NCI-H1105 treated with DMSO at 0.1 percent for 48 hours (cell line): ENCODE data around the gene DKK2.

Source experiments
- DNase-seq: peaks from one replicate; lab custom pipeline; 2025; lab: John Stamatoyannopoulos, UW

DKK2 gene

DNA sequence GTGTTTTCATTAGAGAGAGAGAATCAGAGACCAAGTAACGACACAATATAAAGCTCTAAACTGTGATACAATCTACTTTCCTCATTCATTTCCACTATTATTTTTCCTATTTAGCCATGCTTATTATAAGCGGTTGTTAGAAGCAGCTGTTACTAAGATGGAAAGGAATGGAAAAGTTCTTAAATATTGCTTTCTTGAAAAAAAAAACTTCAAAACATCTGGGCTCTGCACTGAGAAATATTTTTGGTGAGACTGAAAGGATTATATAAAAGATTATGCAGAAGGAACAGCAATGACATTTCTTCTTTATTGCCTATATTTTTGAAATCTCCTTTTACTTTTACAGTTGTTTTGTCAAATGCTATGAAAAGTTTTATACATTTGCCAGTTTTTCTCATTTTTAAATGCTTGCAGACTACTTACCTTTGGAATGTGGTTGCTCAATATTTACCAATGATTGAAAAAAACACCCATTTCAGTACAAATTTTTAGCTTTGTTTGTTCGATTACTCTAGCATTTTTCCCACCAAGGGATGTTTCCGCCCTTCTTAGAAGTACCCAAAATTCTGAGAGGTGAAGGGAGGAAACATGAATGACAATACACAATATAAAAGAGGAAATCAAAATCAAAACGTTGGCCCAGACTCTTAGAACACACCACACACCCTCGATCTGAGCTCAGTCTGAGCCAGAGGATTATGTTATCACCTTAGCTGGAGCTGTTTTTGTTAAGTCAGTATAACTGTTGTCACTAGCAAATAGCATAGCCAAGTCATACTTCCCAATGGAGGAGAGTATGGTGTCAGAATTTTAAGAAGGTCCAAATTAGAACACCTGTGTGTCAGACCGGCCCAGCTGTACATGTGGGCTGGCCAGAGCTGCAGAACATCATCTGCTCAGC is 18.4 kb downstream of the DKK2 start:
- no peak for DNase-seq

GRCh38 chr4:107011312-107011711 is 24.8 kb downstream of the DKK2 start:
- no peak for DNase-seq

DNA sequence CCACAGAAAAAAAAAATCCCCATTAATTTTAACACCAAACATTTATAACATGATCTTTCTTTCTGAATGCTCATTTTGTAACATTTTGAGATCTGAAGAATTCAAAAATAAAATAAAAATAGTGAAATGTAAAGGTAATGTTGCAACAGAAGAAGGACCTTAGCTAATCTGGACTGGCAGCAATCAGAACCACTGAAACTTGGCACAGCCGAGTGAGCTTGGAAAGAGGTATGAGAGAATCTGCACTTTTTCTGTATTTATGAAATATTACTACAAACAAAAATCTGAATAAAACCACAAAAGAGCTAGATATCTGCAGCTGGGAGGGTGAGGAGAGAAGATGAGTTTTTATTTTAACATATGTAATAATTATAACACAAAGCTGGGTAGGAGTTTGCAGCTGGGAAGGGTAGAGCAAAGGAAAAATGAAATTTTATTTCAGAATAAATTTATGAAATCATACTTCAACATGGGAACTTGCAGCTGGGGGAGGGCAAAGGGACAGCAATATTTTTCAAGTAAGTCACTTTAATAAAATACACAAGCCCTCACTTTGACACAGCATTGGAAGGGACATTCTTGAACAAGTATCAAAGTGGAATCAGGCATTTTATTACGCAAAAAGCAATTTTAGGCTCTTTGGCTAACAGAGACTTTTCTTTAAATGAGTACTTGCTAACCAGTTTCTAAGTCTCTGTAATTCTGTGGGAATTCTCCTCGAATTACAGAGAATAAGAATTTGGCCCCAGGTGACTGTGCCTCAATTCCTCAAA is 26.7 kb downstream of the DKK2 start:
- DNase-seq = no peak

DNA sequence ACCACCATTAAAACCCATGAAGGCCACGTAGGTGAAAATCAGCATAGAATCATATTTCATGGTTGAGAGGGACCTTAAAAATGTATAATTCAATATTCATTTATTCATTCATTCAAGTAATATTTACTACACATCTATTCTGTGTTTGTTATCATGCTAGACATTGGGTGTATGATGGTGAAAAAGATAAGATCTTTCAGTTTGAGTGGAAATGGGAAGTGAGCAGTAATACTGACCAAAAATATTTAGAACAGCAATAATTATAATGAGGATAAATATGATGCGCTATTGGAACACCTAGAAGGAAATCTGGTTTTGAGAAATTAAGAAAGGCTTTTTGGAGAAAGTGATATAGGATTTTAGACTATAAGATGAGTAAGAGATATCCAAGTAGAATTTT is 28.0 kb downstream of the DKK2 start:
- no peak for DNase-seq

- no peak for DNase-seq
Measured at GRCh38 chr4:107006218-107006617, 29.9 kb downstream of the DKK2 start.

- DNase-seq = no peak
Measured at GRCh38 chr4:106996490-106996889, 39.6 kb downstream of the DKK2 start.

- DNase-seq = no peak
Measured at GRCh38 chr4:106993827-106994226, 42.3 kb downstream of the DKK2 start.

GRCh38 chr4:106987311-106987710 is 48.8 kb downstream of the DKK2 start:
- DNase-seq = no peak

GRCh38 chr4:106986486-106986885 is 49.6 kb downstream of the DKK2 start:
- peak; percentile 44 for DNase-seq

- DNase-seq = no peak
Measured at GRCh38 chr4:106985830-106986229, 50.3 kb downstream of the DKK2 start.

DNA sequence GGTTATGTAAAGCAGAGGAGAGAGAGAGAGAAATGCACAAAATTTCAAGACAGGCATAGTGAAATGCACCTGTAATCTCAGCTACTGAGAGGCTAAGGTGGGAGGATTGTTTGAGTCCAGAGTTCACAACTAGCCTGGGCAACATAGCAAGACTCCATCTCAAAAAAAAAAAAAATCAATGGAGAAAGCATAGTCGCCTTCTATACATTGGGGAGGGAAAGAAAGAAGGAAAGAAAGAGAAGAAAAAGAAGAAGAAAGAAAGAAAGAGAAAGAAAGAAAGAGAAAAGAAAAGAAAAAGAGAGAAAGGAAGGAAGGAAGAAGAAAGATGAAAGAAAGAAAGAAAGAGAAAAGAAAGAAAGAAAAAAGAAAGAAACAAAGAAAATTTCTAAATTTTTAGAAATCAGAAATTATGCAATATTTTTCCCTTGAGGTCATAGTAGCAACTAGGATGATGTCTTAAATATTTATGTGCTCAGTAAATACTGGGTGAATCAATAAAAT is 53.4 kb downstream of the DKK2 start:
- no peak for DNase-seq

DNA sequence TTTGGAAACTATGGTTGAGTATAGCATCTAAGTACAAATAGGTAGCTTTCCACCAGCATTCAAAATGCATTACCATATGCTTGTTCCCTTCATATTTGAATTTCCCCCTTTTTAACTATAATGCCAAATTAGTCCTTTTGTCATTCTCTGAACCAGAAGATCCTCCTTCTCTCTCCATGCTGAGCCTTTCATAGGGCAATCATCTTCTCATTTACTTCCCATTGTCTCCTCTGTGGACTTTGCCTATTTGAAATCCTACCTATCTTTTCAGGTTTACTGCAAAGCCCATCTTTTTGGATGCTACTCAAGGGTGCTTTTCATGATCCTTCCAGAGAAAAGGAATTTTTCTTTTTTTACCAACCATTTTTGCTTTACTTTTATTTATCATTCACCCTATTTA is 54.7 kb downstream of the DKK2 start:
- no peak for DNase-seq

GRCh38 chr4:106979476-106979875 is 56.6 kb downstream of the DKK2 start:
- DNase-seq = no peak

GRCh38 chr4:106978046-106978774 is 57.9 kb downstream of the DKK2 start:
- no peak for DNase-seq

DNA sequence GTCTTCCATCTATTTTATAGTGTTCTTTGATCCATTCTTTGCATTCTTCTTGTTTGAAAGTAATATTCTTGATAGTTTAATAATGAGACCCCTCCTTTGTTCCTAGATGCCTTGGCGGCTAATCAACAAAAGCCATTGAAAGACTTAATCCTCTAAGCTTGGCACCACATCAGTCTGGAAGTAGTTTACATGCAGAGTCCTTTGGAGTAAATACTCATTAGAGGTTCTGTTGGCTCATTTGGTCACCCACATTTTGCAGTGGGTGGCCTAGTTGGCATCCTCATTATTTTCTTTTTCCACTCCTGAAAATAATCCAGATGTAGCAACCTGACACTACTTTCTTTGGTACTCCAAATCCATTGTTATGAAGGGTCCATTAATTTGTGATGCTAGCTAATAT is 64.5 kb downstream of the DKK2 start:
- peak; percentile 5 for DNase-seq

DNA sequence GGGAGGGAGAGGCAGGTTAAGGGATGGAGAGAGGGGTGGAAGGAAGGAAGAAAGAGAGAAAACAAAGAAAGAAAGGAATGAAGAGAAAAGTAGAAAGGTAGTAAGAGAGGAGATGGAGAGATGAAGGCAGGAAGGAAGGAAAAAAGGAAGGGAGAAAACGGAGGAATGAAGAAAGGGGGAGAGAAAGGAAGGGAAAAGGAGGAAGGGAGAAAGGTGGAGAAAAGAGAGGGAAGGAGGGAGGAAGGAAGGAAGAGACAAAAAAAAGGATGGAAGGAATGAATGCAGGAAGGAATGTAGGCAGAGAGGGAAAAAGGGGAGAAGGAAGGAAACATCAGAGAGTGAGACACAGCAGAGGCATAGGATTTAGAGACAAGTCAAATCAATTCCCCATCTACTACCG is 68.2 kb downstream of the DKK2 start:
- DNase-seq = no peak

DNA sequence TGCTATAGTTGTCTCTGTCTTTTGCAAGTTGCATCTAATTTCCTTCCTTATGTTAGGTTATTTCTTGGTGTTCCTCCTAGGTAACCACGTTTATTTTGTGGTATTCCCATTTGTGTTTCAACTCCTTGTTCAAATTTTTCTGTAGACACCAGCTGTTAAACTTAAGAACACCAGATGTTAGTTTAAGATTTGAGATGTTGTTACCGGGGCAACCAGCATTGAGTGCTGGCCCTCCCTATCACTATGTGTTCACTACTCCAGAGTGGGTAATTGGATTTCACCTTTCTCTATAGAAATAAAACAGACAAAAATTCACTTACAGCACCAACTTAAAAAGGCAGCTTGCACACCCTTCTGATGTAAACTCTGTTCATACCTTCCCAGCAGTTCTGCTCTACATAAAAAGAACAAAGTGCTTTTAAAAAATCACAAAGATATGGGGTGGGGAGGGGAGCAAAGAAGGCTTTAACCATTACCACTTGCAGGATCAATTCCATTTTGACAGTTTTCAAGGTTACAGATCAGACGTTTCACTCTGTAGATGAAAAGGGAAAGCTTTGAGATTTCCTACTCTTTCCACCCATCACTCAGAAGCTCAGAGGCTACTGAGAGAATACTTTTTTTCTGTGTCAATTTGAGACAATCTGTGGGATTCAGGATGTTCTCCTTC is 82.9 kb downstream of the DKK2 start:
- DNase-seq = no peak

- no peak for DNase-seq
Measured at GRCh38 chr4:106951891-106952290, 84.2 kb downstream of the DKK2 start.

GRCh38 chr4:106941841-106942240 is 94.3 kb downstream of the DKK2 start:
- no peak for DNase-seq

DNA sequence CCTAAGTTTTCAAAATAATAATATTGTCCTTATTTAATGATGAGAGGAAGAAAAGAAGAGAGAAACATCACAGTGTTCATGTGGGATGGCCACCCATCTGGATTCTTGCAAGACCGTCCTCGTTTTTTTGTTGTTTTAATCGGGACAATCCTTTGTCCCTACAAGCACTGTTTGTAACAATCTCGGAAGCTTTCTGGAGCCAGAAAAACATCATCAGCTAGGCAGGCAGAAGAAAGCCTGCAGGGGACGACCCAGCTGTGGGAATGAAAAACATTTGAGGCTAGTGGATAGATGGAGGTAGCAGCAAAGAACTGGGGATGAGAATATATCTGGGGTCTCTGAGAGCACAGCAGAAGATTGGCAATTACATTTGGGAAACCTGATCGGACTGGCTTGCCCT is 105.6 kb downstream of the DKK2 start:
- no peak for DNase-seq

- no peak for DNase-seq
Measured at GRCh38 chr4:106929248-106929647, 106.9 kb downstream of the DKK2 start.

- DNase-seq = peak; percentile 13
Measured at GRCh38 chr4:106914223-106914622, 121.9 kb downstream of the DKK2 start.
